KMS-11 (cell line): ENCODE data around the gene ATP2A3.

Source experiments
- H2AFZ ChIP-seq: fragments of 200-600 bp; sonication (generic); 2 replicates; pipeline ENCODE4 v1.6.1; 2016; ENCODE audit warnings: antibody characterized with exemption, mixed run types, low read depth
- H3K27ac ChIP-seq: fragments of 200-600 bp; sonication (generic); 2 replicates; pipeline ENCODE4 v1.6.1; 2016; ENCODE audit warnings: mild to moderate bottlenecking, mixed run types
- H3K27me3 ChIP-seq: fragments of 200-600 bp; sonication (generic); 2 replicates; pipeline ENCODE4 v1.6.1; 2017; ENCODE audit warnings: mild to moderate bottlenecking, low read depth, mixed run types, moderate library complexity; ENCODE audit not compliant: insufficient read depth
- H3K36me3 ChIP-seq: fragments of 200-600 bp; sonication (generic); 2 replicates; pipeline ENCODE4 v1.6.1; 2017; ENCODE audit warnings: mild to moderate bottlenecking, mixed run types; ENCODE audit not compliant: insufficient read depth
- H3K4me1 ChIP-seq: fragments of 200-600 bp; sonication (generic); 2 replicates; pipeline ENCODE4 v1.6.1; 2016; ENCODE audit warnings: mild to moderate bottlenecking, low read depth, mixed run types; ENCODE audit not compliant: poor library complexity, severe bottlenecking
- H3K4me2 ChIP-seq: fragments of 200-600 bp; sonication (generic); 2 replicates; pipeline ENCODE4 v1.7.0; 2016; ENCODE audit warnings: mild to moderate bottlenecking, mixed run types
- H3K4me3 ChIP-seq: fragments of 200-600 bp; sonication (generic); IDR thresholded peaks from 2 replicates; pipeline ENCODE4 v1.6.1; 2017; ENCODE audit warnings: low read depth, low read length, mixed read lengths; ENCODE audit not compliant: insufficient read depth
- H3K79me2 ChIP-seq: fragments of 200-600 bp; sonication (generic); 2 replicates; pipeline ENCODE4 v1.6.1; 2016; ENCODE audit warnings: low read depth, mixed run types; ENCODE audit not compliant: insufficient read depth
- H3K9ac ChIP-seq: fragments of 200-600 bp; sonication (generic); 2 replicates; pipeline ENCODE4 v1.6.1; 2016; ENCODE audit warnings: mild to moderate bottlenecking, mixed run types
- H4K20me1 ChIP-seq: fragments of 200-600 bp; sonication (generic); 2 replicates; pipeline ENCODE4 v1.6.1; 2016; ENCODE audit warnings: mild to moderate bottlenecking, mixed run types; ENCODE audit not compliant: insufficient read depth
- TF ChIP-seq, protein P1 (sequence below): fragments of 200-600 bp; sonication (generic); conservative IDR thresholded peaks from 2 replicates; pipeline ENCODE4 v1.6.1; 2017; ENCODE audit warnings: low read depth, mild to moderate bottlenecking, antibody characterized with exemption, low read length, moderate library complexity, mixed read lengths

The ATP2A3 gene

DNA sequence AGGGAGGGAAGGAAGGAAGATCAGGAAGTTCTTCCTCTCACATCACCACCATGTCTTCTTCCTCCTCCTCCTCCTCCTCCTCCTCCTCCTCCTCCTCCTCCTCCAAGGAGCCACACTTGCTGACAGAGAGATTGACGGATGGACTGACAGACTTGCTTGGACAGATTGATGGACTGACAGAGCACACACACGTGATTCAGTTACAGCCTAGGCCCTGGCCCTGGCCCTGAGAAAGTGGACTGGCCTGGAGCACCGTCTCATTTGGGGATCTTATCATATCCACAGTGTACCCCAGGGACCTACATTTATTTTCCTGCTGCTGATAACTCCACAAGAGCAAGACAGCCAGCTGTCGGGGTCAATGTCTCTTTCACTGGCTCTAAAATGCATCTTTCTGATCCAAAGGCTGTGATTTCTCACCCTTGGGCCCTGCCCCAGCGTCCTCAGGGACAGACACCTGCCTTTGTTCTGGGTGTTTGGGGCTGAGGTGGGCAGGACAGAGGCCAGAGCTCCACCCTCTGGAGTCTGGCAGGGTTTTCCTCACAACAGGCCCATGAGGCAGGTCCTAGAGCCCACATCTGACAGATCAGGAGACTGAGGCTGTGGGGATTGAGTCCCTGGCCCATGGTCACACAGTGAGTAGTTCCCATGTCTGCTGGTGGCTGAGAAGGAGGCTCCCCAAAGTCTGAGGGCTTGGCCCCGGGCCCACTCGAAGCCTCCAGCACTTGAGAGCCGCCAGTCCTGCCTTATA is 45.7 kb downstream of the ATP2A3 start:
- no peak overlapping the region for H3K4me2 ChIP-seq
- H3K27ac ChIP-seq = no peak overlapping the region
- no peaks in the 10 kb centered on the region for H3K79me2 ChIP-seq
- no peak overlapping the region for H2AFZ ChIP-seq
- H4K20me1 ChIP-seq = no peaks in the 10 kb centered on the region
- H3K9ac ChIP-seq = no peak overlapping the region
- TF ChIP-seq, protein P1, sequence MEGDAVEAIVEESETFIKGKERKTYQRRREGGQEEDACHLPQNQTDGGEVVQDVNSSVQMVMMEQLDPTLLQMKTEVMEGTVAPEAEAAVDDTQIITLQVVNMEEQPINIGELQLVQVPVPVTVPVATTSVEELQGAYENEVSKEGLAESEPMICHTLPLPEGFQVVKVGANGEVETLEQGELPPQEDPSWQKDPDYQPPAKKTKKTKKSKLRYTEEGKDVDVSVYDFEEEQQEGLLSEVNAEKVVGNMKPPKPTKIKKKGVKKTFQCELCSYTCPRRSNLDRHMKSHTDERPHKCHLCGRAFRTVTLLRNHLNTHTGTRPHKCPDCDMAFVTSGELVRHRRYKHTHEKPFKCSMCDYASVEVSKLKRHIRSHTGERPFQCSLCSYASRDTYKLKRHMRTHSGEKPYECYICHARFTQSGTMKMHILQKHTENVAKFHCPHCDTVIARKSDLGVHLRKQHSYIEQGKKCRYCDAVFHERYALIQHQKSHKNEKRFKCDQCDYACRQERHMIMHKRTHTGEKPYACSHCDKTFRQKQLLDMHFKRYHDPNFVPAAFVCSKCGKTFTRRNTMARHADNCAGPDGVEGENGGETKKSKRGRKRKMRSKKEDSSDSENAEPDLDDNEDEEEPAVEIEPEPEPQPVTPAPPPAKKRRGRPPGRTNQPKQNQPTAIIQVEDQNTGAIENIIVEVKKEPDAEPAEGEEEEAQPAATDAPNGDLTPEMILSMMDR = no peak
- no peak overlapping the region for H3K4me3 ChIP-seq
- peaks cover 6% of the 10 kb centered on the region for H3K4me1 ChIP-seq
- no peaks in the 10 kb centered on the region for H3K27me3 ChIP-seq
- H3K36me3 ChIP-seq = no peaks in the 10 kb centered on the region

DNA sequence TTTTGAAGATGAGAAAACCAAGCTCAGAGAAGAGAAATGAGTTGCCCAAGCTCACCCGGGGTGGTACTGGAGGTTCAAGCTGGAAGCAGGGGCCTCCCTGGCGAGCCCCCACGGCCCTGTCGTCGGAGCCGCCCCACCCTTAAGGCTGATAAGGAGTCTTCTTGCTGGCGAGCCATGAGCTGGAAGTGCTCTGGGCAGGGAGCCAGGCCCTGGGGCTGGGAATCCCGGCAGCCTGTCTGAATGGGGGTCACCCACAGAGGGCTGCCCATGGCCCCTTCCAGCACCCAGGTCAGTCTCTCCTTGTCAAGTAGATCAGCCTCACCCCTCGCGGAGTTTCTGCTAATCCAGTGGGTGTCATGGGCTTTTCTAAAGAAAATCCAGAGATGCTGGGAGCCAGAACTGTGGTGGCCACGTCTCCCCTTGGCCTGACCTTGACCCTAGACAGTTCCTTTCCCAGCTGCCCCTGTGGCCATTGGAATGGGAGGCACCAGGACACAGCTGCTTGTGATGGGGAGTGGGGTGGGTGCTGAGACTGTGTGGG is 46.8 kb downstream of the ATP2A3 start:
- H3K4me1 ChIP-seq = peaks cover 6% of the 10 kb centered on the region
- H3K4me2 ChIP-seq = no peak overlapping the region
- no peaks in the 10 kb centered on the region for H3K79me2 ChIP-seq
- no peak overlapping the region for H3K9ac ChIP-seq
- H3K4me3 ChIP-seq = no peak overlapping the region
- no peak overlapping the region for H2AFZ ChIP-seq
- no peaks in the 10 kb centered on the region for H3K36me3 ChIP-seq
- no peaks in the 10 kb centered on the region for H4K20me1 ChIP-seq
- H3K27ac ChIP-seq = no peak overlapping the region
- TF ChIP-seq, protein P1 = no peak
- no peaks in the 10 kb centered on the region for H3K27me3 ChIP-seq

DNA sequence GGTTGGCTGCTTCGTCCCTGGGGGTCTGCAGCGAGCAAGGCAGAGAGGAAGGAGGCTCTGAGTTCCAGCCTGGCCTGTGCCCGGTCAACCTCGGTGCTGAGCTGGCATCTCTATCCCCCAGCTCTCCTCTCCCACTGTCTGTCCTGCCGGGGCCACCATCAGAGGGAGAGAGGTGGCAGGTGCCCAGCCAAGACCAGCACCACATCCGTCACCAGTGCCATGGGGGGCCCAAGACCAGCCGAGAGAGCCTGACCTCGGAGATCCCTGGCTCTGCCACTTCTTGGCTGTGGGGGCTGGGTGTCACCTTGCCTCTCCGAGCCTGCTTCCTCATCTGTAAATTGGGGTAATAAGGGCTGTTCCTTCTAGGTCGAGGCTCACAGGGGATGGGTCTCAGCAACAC is 47.4 kb downstream of the ATP2A3 start:
- H2AFZ ChIP-seq = no peak overlapping the region
- H3K4me2 ChIP-seq = no peak overlapping the region
- H3K27ac ChIP-seq = no peak overlapping the region

DNA sequence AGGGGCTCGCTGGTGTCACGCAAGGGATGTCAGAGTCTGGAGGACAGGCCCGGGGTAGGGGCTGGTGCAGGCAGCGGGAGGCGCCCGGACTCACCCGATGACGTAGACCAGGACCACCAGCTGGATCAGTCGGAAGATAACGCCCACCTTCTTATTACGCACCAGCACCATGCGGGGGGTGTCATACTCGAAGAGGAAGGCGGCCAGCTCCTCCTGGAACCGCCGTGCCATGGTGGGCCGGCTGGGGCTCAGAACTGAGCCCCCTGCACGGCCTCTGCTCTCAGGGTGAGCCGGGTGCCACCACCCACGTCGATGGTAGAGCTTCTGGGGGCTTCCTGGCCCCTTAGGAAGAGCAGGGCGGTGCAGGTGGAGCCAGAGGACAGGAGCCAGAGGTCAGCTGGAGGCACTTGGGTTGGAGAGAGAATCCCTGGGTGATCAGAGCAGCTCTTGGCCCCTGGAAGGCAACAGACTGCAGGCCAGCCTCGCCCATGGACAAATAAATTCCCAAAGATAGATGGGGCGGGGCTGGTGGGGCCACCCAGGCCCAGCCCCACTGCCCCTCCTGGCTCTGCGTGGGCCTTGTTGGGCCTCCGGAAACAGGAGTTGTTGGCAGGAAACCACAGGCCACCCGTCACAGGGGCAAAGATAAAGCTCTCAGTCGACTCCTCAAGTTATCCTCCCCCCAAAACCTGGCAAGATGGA is 48.1 kb downstream of the ATP2A3 start, which contains the start of gene P2RX1:
TSS of gene P2RX1 (minus strand) at position 471 of the 702 bp plus-strand sequence. CDS start at position 231, 240 bp downstream.
- Histone ChIP-seq H3K4me1 (peaks cover 6% of the 10 kb centered on the region), H3K27me3 (no peaks in the 10 kb centered on the region), H3K27ac (no peak within 1 kb of the TSS), H3K36me3 (no peaks in the 10 kb centered on the region), H3K79me2 (no peaks in the 10 kb centered on the region), H3K4me2 (no peak within 1 kb of the TSS), H3K4me3 (no peak within 1 kb of the TSS), H2AFZ (no peak within 1 kb of the TSS), H3K9ac (no peak within 1 kb of the TSS), H4K20me1 (no peaks in the 10 kb centered on the region)
- TF ChIP-seq, protein P1 = no peak

More for the DNA sequence above, 47.4 kb downstream of the ATP2A3 start:
- Histone ChIP-seq H3K27me3 (no peaks in the 10 kb centered on the region), H3K79me2 (no peaks in the 10 kb centered on the region), H4K20me1 (no peaks in the 10 kb centered on the region), H3K9ac (no peak overlapping the region), H3K4me1 (peaks cover 6% of the 10 kb centered on the region), H3K36me3 (no peaks in the 10 kb centered on the region), H3K4me3 (no peak overlapping the region)
- TF ChIP-seq, protein P1 = no peak
